ENCODE results near the gene CTSL.

GRCh38 chr9:87698069-87698809 is 27.7 kb upstream of the CTSL start:
- TF ChIP-seq EZH2 (IDR thresholded peaks at IDR 0.05; ENCODE audit: insufficient read depth, poor library complexity, severe bottlenecking) (no peak), EZH2phosphoT487 (IDR thresholded peaks at IDR 0.05; ENCODE audit: insufficient read depth, low read depth) (no peak)

Measured in GM23248 (cell line).